AG10803 (cell line): ENCODE data around the gene TPO.

Experiments used
- DNase-seq: peaks from one replicate; pipeline ENCODE4 v3.0.0; 2010; ENCODE audit warnings: low read depth
- H3K4me3 ChIP-seq: 2 replicates; pipeline ENCODE4 v1.5.1; 2011; ENCODE audit warnings: mild to moderate bottlenecking, low read length, control low read depth
- TF ChIP-seq, protein P1 (sequence below): conservative IDR thresholded peaks from 2 replicates; pipeline ENCODE4 v1.5.1; 2011; ENCODE audit warnings: mild to moderate bottlenecking, low read length, control low read depth, inconsistent platforms

TPO gene

DNA sequence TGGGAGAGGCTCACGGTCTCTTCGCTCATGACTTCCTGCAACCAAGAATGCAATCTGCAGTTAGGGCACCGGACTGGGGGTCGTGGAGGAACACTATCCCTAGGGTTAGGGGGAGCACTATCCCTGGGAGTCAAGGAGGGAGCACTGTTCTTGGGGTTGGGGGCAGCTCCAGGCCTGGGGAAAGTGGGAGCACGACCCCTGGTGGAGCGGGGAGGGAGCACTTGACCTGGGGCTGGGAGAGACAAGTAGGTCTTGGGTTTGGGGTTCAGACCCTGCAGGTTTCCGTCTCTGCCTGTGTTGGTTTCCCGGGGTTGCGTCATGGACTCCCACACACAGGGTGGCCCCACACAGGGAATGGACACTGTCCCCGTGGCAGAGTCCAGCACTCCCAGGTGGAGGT, 133.6 kb downstream of the TPO start:
- H3K4me3 ChIP-seq: no peak overlapping the region
- no peak for DNase-seq
- TF ChIP-seq, protein P1, sequence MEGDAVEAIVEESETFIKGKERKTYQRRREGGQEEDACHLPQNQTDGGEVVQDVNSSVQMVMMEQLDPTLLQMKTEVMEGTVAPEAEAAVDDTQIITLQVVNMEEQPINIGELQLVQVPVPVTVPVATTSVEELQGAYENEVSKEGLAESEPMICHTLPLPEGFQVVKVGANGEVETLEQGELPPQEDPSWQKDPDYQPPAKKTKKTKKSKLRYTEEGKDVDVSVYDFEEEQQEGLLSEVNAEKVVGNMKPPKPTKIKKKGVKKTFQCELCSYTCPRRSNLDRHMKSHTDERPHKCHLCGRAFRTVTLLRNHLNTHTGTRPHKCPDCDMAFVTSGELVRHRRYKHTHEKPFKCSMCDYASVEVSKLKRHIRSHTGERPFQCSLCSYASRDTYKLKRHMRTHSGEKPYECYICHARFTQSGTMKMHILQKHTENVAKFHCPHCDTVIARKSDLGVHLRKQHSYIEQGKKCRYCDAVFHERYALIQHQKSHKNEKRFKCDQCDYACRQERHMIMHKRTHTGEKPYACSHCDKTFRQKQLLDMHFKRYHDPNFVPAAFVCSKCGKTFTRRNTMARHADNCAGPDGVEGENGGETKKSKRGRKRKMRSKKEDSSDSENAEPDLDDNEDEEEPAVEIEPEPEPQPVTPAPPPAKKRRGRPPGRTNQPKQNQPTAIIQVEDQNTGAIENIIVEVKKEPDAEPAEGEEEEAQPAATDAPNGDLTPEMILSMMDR: peak; percentile 10; the same call in 1 of the 2 replicates

- no peak for DNase-seq
- TF ChIP-seq, protein P1: no peak
- no peak overlapping the region for H3K4me3 ChIP-seq
These were observed 135.8 kb downstream of the TPO start for GRCh38 chr2:1548910-1549673.

DNA sequence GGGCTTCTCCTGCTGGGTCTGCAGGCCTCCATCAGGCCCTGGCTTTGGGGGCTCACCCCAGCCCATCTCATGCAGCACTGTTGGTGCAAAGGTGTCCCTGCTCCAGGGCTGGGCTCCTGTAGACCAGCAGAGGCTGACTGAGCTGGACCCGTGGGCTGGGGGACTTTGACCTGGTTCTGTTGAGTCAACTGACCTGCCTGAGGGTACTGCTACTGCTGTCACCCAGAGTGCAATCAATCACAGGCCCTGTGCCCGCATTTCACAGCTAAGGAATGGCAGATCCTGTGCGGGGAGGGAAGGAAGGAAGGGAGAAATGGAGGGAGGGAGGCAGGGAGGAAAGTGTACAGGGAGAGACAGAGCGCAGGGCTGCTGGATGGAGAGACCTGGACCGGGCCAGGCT, 136.8 kb downstream of the TPO start:
- no peak overlapping the region for H3K4me3 ChIP-seq
- TF ChIP-seq, protein P1: no peak
- DNase-seq: no peak

GRCh38 chr2:1550658-1551316, 137.5 kb downstream of the TPO start:
- H3K4me3 ChIP-seq: no peak overlapping the region
- TF ChIP-seq, protein P1: peak; percentile 84
- peak; percentile 27 for DNase-seq

DNA sequence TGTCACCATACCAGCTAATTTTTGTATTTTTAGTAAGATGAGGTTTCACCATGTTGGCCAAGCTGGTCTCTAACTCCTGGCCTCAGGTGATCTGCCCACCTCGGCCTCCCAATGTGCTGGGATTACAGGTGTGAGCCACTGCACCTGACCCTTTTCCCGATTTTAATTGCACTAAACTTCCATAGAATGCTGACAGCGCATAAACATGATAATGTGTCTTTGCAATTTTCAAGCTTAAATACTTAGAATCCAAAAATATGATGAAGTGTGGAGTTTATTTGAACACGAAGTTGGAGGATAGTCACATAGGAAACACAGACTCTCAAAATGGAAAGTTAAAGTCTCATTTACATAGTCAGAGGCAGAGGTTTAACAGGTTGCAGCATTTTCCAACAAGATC, 138.6 kb downstream of the TPO start:
- H3K4me3 ChIP-seq: no peak overlapping the region

DNA sequence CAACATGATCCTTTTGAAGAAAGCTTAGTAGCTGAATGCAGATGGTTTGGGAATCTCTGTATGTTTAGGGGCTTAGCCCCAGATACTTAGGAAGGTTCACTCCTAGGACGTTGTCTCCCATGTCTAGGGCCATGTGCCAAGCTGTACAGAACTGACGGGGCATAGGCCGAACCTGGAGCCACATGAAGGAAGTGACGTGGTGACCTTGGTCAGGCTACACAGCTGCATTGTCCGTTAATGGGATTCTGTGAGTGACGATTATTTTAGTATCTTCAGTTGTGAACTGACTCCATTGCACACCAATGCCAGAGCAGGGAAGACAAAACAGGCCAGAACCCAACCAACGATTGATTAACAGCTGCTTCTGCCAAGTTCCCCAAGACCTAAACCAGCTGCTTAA, 139.3 kb downstream of the TPO start:
- DNase-seq: no peak
- TF ChIP-seq, protein P1: no peak
- no peak overlapping the region for H3K4me3 ChIP-seq

More for the DNA sequence above, 138.6 kb downstream of the TPO start:
- TF ChIP-seq, protein P1: no peak
- DNase-seq: no peak
